HG02571 (cell line): ENCODE results near the gene AICDA.
A peak's percentile ranks its signal among the peaks of the same experiment; 100 is the strongest.
"Not testable (repeated sequence)": the region's sequence is repeated elsewhere in the genome, so short reads cannot be mapped to it uniquely, and the experiment has no call there.

Experiments used
- ATAC-seq: cut with Tn5 transposase; IDR thresholded peaks from one replicate; pipeline ENCODE4 v1.9.1; 2021; ENCODE audit warnings: mild to moderate bottlenecking, moderate library complexity; ENCODE audit not compliant: unreplicated experiment

The AICDA gene

GRCh38 chr12:8612629-8613028, at the start of gene AICDA:
TSS of gene AICDA (minus strand) at chr12:8612859. CDS start at chr12:8612767, 92 bp downstream.
- no peak for ATAC-seq

DNA sequence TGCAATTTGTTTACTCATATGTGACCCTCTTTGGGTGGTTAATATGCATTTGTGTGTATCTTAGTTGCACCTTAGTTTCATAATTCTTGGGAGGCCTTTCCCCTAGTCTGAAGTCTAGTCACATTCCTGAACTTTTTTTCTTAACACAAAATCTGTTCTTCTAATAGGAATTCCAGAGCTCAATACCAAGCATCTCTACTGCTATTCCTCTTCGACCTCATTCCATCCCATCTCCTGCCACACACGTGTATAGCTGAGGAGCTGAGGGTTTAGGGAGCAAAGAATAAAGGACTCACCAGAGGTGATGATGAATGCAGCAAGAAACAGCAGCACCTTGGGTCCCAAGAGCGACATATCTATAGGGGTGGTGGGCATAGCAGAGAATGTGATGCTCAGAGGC, 49.1 kb upstream of the AICDA start:
- no peak for ATAC-seq

GRCh38 chr12:8661016-8661415, 48.4 kb upstream of the AICDA start:
- no peak for ATAC-seq

DNA sequence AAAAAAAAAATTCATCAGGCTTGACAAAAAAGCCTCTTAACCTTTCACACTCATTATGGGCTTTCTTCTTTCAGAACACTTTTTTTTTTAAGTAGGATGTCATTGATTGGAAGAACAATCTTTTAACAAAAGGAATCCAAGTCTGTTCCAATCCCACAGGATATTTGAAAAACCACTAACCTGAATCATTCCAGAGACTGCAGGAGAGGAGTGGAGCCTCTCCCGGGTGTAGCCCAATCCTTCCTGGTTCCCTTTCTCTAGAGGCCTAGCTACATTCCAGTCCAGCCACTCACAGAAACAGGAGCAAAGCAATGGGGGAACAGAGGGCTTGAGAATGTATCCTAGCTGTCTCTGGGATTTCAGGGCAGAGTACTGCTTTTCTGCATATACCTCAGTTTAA, 45.7 kb upstream of the AICDA start:
- ATAC-seq: no peak

GRCh38 chr12:8655421-8655820, 42.8 kb upstream of the AICDA start:
- no peak for ATAC-seq

DNA sequence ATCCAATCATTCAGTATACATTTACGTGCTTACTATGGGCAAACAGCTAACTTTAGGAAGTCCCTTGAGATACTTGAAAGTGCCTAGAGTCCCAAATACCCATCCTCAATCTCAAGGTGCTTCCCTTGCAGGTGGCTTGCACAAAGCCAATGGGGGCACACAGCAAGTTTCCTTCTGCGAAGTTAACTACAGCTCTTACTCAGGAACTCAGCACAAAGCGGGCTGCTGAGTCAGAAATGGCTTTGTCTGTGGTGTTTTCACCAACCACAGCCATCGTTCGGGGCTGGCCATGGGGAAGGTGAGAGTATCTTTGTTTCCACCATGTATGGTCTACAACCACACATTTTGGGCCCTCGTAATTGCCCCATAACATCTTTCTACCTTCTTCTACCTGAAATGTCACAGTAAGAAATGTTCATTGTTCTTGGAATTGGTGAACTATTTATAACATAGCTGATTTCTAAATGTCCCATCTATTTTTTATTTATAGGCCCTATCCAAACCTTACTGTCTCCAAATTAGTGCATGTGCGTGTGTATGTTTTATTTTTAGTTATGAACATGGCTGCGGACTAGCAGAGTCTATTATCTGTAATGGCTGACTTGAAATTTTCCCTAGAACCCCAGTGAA, 36.0 kb upstream of the AICDA start:
- peak; percentile 73 for ATAC-seq

- no peak for ATAC-seq
These were observed 35.3 kb upstream of the AICDA start for GRCh38 chr12:8647968-8648367.

DNA sequence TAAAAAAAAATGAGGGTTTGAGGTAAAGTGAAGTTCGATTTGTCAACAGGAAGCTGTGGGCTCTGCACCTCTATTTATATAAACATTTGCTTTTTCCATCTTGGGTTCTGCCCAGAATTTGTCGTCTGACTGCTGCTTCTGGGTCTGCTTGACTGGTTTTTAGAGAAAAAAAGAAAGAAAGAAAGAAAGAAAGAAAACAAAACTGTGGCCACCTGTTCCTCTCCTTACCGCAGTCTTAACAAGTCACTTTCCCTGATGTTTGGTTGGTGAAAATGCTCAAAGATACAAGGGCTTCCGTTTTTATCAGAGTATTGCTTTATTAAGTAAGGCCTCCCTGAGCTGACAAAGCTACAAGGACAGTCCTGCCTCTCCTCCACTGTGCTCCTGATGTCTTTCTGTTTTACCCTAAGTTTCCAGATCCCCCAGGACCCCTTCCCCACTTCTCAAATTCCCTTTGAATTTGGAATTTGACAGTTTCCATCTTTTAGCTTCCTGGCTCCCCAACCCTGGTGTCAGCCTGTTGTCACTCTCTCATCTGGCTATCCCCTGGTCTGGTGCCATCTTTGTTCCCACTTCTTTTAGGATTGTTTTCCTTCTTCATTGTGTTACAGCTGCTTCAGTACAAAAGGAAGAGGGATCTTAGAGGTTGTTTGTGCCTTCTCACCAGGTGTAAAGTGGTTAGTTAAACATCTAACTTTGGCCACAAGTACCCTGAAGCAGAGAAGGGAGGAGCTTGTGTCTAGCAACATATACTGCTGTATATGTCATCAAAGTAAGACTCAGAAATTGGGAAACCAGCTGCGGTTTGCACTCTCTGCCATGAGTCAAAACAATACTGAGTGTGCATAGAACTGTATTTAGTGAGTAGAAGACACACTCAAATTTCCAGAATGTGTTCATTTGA, 31.9 kb upstream of the AICDA start:
- ATAC-seq: peak; percentile 44

- ATAC-seq: no peak
These were observed 30.1 kb upstream of the AICDA start for GRCh38 chr12:8642775-8643174.

DNA sequence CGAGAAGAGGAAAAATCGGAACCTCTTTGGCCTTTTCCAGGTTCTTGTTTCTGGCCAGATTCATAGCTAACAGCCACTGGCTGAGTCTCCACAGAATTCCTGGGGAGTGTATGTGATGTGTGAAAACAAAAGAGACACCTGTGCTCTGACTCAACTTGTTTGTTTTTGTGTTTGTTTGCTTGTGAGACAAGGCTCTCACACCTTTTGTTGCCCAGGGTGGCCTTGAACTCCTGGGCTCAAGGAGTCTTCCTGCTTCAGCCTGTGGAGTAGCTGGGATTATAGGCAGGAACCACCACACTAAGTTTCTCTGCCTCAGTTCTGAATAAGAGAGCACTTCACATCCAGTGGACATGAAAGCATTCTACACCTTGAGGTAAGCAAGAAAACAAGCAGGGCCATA, 27.3 kb upstream of the AICDA start:
- no peak for ATAC-seq

DNA sequence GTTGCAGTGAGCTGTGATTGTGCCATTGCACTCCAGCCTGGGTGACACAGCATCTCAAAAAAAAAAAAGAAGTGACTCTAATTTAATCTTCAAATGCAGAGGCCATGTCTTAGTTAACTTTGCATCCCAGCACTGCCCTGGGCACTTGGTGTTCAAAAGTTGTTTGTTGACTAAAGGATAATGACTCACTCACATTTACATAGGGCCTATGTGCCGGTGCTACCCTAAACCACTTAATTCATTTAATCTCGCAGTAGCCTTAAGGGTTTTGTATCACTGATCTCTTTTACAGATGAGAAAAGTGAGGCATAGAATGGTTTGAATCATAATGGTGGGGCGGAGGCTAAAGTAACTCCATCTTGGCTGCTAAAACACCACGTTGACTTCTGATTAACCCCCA, 26.3 kb upstream of the AICDA start:
- ATAC-seq: no peak

- ATAC-seq: no peak
These were observed 25.0 kb upstream of the AICDA start for GRCh38 chr12:8637666-8638065.

- no peak for ATAC-seq
These were observed 24.6 kb upstream of the AICDA start for GRCh38 chr12:8637244-8637643.

DNA sequence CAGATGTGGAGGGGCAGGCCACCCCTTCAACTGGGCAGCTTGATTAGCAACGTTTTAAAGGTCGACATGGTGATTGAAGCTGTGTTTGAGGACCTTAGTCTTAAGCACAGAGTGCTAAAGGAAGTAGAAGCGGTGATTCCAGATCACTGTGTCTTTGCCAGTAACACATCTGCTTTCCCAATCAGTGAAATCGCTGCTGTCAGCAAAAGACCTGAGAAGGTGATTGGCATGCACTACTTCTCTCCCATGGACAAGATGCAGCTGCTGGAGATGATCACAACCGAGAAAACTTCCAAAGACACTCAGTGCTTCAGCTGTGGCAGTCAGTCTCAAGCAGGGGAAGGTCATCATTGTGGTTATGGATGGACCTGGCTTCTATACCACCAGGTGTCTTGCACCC, 23.9 kb upstream of the AICDA start:
- no peak for ATAC-seq

DNA sequence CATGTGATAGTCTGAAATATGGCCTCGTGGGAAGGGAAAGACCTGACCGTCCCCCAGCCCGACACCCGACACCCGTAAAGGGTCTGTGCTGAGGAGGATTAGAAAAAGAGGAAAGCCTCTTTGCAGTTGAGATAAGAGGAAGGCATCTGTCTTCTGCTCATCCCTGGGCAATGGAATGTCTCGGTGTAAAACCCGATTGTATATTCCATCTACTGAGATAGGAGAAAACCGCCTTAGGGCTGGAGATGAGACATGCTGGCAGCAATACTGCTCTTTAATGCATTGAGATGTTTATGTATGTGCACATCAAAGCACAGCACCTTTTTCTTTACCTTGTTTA, 23.3 kb upstream of the AICDA start:
- ATAC-seq: not testable (repeated sequence)

DNA sequence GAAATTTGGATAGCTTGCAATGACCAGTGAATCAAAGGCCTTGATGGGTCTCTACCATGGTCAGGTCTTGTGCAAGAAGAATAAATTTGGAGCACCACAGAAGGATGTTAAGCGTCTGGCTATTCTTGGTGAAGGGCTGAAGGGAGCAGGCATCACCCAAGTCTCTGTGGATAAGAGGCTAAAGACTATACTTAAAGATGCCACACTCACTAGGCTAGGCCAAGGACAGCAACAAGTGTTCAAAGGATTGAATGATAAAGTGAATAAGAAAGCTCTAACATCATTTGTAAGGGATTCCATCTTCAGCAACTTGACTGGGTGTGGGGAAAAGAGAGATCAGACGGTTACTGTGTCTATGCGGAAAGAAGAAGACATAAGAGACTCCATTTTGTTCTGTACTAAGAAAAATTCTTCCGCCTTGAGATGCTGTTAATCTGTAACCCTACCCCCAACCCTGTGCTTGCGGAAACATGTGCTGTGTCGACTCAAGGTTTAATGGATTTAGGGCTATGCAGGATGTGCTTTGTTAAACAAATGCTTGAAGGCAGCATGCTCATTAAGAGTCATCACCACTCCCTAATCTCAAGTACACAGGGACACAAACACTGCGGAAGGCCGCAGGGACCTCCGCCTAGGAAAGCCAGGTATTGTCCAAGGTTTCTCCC, 22.8 kb upstream of the AICDA start:
- ATAC-seq: not testable (repeated sequence)

GRCh38 chr12:8630131-8630530, 17.5 kb upstream of the AICDA start:
- ATAC-seq: no peak

DNA sequence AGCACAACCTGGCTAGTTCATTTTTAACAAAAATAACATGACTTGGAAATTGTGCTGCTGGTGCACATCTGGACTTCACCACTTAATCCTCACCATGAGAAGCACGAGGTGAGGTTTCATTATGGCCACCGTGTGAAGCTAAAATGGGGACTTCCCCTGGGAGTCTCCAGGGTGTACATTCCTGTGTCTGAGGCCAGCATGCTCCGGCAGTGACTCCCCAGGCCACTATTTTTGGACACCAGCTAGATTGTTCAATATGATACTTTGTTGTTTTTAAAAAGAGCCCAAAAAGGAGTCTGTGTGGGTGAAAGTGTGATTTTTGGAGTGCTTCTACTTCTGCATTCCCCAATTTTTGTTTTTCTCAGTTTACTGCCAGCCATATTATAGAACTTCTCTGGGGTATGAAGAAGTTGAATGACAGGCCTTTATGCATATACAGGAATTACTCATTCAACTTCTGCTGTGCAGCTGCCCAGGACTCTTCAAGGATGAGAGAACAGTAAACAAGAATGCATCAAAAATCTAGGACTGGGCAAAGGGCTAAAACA, 16.9 kb upstream of the AICDA start:
- peak; percentile 93 for ATAC-seq

GRCh38 chr12:8628731-8629130, 16.1 kb upstream of the AICDA start:
- no peak for ATAC-seq

GRCh38 chr12:8624750-8625149, 12.1 kb upstream of the AICDA start:
- not testable (repeated sequence) for ATAC-seq

DNA sequence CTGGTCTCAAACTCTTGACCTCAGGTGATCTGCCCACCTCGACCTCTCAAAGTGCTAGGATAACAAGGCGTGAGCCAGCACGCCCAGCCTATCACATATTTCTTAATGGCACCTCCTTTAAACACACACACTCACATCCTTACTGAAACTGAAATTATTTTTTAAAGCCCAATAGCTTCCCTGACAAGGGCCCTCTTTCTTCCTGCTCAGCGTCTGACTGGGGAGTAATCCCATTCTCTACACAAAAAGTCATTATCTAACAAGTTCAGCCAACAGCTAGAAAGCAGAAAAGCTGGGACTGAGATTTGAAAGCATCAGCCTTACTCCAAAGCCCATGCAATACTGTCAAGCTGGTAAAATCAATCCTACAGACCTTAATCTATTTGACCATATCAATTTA, 10.0 kb upstream of the AICDA start:
- ATAC-seq: no peak

DNA sequence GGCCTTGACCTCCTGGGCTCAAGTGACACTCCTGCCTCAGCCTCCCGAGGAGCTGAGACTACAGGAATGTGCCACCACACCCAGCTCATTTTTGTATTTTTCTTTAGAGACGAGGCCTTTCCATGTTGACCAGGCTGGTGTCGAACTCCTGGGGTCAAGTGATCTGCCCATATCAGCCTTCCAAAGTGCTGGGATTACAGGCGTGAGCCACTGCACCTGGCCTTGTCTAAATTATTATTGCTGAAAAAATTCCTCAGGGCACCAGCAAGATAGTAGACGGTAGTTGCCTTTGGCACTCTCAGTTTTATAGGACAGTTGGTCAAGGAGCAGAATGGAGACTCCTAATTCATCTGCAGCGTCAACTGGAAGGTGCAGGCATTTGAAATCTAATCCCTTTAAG, 2.5 kb upstream of the AICDA start:
- ATAC-seq: no peak
